ENCODE data around the gene ISG20L2.

DNA sequence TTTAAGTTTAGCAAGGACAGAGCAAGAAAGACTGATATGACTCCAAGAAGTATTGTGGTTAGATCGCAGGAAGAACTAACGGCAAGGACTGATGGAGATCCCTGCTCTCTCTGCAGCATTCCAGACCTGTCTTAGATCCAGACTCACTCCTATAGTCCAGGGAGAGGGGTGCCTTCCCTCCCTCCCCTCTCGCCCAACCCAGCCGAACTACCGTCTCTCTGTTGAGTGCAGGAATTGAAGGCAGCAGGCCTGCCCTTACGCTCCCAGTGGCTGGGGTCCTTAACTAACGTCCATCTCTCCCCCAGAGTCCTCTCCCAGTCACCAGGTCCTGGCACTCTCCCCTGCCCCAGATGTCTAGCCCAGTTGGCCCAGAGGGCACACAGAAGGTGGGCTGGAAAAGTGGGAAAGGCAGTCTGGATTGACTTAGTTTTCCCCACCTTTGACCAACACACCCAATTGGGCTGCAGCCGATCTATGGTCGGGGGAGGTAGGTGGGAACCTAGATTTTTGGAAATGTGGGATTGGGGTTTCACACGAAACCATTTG is 24.3 kb downstream of the ISG20L2 start:
- TF ChIP-seq CTCF (IDR thresholded peaks at IDR 0.05) (no peak), EZH2 (IDR thresholded peaks at IDR 0.05) (no peak), EZH2phosphoT487 (IDR thresholded peaks at IDR 0.05) (no peak)
